HG02798 (cell line): Measurements from ENCODE around the gene EDEM2.
"Not testable (repeated sequence)": the region's sequence is repeated elsewhere in the genome, so short reads cannot be mapped to it uniquely, and the experiment has no call there.

Source experiments
- ATAC-seq: cut with Tn5 transposase; IDR thresholded peaks from one replicate; pipeline ENCODE4 v1.9.1; 2021; ENCODE audit warnings: mild to moderate bottlenecking; ENCODE audit not compliant: unreplicated experiment, poor library complexity

Gene EDEM2

DNA sequence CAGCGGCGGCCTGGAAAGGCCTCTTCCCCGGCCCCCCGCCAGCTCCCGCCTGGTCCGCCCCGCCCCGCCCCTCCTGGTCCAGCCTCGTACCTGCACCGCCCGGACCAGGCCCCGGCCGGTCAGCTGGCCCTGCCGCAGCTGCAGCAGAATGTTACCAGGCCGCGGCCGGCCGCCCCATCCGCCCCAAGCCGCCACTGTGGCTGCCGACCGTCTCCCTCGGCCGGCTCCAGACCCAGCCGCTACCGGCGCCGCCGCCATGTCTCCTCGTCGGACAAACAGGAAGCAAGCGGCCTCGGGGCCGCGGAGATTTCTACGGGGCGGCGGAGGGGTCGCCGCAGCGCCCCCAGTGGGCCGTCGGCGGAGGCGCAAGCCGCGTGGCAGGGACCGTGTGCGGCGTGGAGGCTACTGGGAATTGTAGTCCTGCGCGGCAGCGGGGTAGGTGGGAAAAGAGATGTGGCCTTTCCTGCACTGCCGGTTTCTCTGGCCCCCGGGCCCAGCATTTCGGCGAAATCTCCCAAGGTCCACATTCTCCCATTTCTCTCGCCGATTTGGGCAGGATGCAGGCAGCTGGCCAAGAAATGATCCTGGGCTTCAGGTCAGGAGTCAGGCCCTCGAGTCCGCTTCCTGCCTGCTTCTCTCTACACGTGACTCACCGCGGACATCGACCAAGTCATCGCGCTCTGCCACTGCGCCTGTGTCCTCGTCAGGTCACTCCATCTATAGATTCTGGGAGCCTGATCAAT is 54.4 kb downstream of the EDEM2 start, which contains the start of gene TRPC4AP:
TRPC4AP (minus strand) TSS at position 284 of the 743 bp plus-strand sequence; CDS start at position 258, 26 bp downstream.
- ATAC-seq: peak; percentile 97

DNA sequence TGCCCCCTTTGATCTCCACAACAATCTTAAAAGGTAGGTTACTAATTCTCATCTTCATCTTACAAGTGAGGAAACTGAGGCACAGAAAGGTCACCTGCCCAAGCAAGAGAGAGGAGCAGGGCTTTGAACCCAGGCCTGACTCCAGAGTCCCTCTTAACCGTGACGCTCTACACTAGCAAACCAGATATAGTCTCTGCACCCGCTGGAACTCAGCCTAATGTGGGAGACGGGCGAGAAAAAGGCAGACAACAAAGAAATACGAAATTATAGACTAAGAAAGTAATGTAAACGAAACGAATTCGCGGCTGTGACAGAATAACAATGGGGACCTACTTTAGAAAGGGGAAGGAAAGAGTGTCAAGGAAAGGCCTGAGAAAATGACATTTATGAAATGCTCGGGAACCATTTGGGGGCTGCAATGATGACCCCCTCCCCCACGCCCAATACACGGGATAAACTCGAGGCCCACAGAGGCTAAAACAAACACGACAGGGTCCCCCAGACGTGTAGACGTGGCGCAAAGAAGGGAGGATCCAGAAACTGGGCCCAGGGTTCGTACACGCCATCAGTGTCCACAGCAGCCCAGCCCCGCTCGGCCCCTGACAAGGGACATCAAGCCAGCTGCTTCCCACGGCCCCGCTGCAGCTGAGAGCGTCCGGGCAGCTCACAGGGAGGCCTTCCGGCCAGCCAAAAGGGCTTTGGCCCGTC is 55.2 kb downstream of the EDEM2 start:
- ATAC-seq: peak; percentile 22

DNA sequence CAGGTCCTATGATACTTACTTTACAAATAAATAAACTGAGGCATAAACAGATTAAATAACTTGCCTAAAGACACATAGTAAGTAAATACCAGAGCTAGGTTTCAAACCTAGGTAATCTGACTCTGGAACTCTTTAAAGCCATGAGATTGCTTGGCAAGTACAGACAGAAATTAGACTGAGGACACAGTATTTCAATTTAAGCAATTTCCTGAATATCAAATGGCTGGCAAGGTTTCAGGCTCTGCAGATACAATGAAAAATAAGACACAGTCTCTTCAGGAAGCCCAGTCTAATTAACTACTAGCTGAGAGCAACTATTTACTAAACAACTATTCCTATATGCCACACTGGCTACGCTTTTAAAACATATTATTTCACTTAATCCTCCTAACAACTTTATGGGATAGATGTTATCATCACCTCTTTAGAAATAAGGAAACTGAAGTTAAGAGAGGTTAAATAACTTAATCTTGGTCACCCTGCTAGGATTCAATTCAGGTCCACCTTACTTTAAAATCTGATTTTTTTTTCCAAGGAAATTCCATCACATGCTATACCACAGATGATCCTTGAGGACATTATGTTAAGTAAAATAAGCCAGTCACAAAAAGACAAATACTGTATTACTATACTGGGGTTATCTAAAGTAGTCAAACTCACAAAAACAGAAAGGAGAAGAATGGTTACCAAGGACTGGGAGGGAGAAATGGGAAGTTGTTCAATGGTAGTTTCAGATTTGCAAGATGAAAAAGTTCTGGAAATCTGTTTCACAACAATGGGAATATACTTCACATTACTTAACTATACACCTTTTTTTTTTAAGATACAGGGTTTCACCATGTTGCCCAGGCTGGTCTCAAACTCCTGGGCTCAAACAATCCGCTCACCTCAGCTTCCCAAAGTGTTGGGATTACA is 58.6 kb downstream of the EDEM2 start:
- ATAC-seq: no peak

DNA sequence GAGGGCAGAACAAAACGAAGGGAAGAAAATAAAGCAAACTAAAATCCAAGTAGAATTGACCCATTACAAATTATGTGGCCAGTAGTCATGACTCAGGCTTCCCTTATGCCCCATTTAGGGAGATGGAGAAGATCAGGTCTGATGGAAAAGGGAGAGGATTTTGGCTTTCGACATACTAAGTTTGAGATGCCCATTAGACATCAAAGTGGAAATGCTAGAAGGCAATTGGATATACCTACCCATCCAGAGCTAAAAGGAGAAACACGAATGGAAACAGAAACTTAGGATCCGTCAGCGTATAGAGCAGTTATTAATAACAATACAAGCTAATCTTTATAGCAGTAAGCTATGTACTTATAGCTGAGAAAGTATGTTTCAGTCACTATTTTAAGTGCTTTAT is 59.3 kb downstream of the EDEM2 start:
- ATAC-seq: no peak

DNA sequence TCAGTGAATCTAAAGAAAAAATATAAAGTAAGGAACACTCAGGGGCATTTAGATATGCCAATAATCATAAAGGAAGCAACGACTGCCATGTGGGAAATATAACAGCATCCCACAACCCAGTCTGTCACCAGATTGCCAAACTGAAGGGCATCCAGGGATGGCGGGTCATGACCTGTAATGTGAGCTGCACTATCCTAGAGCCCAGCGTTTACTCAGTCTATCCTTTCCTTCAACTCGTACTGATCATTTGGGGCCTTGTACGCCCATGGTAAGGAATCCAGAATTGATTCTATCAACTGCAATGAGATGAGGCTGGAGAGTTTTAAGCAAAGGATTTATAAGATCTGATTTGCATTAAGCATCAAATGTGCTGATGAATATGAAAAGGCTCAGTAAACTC is 59.8 kb downstream of the EDEM2 start:
- ATAC-seq: no peak

DNA sequence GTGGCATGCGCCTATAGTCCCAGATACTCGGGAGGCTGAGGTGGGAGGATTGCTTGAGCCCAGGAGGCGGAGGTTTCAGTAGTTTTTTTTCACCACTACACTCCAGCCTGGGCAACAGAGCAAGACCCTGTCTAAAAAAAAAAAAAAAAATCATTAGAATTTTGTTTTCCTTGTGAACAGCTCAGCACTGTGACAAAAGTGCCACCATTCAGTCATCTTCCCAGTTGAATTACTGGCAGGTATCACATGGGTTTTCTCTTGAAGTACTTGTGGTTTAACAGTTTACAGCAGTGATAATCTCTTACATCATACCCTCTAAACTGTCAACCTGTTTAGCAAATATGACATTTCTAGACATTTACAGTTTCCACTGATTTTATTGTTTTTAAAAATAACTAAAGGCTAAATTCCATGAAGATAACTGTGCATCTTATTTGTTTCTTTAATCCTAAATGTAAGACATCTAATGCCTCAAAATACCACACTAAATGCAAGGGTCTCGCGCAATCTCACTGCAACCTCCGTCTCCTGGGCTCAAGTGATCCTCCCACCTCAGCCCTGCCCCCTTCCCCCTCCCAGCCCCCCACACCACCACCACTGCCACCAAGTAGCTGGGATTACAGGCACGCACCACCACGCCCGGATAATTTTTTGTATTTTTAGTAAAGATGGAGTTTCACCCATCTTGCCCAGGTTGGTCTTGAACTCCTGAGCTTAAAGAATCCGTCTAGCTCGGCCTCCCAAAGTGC is 61.5 kb downstream of the EDEM2 start:
- ATAC-seq: no peak

- no peak for ATAC-seq
Observed at GRCh38 chr20:35084998-35085397, 62.1 kb downstream of the EDEM2 start.

DNA sequence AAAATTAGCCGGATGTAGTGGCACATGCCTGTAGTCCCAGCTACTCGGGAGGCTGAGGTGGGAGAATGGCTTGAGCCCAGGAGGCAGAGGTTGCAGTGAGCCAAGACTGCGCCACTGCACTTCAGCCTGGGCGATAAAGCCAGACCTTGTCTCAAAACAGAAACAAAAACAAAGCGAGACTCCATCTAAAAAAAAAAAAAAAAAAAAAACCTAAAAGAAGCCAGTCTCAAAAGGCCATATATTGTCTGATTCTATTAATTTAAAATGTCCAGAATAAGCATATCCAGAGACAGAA is 66.8 kb downstream of the EDEM2 start:
- not testable (repeated sequence) for ATAC-seq

DNA sequence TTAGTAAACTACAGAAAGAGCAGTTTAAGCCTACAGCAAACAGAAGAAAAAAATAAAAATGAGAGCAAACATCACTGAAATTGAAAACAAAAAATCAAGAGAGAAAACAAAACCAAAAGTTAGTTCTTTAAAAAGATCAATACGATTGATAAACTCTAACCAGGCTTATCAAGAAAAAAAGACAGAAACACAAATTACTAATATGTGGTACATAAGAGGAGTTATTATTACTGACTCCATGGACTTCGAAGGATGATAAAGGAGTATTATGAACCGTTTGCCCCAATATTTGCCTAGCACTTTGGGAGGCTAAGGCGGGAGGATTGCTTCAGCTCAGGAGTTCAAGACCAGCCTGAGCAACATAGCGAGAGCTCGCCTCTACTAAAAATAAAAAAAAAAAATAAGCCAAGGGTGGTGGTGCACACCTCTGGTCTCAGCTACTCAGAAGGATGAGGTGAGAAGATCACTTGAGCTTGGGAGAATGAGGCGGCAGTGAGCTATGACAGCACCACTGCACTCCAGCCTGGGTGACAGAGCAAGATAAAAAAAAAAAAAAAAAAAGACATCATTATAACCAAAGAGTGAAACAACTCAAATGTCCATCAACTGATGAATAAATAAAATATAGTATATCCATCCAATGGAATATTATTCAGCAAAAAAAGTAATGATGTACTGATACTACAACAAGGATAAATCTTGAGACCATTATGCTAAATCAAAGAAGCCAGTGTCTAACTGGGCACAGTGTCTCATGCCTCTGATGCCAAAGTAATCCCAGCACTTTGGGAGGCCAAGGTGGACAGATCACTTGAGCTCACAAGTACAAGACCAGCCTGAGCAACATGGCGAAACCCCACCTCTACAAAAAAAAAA is 67.4 kb downstream of the EDEM2 start:
- no peak for ATAC-seq

DNA sequence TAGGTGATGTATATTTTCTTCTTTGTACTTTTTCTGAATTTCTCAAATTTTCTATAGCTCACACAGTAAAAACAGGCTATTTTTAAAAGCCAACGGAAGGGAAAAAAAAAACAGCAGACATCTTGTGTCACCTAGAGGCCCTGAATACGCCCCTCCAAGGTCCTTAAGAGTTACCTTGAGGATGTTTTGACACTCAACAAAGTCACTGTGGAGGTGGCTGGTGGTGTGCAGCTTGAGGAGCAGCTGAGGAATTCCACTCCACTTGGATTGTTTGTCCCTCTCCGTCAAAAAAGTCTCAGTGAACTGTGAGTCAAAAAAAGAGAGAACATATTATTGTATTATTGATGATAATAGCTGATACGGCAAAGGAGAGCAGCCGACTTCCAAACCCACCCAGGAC is 69.3 kb downstream of the EDEM2 start:
- no peak for ATAC-seq

- ATAC-seq: no peak
Observed at GRCh38 chr20:35077341-35077740, 69.8 kb downstream of the EDEM2 start.

DNA sequence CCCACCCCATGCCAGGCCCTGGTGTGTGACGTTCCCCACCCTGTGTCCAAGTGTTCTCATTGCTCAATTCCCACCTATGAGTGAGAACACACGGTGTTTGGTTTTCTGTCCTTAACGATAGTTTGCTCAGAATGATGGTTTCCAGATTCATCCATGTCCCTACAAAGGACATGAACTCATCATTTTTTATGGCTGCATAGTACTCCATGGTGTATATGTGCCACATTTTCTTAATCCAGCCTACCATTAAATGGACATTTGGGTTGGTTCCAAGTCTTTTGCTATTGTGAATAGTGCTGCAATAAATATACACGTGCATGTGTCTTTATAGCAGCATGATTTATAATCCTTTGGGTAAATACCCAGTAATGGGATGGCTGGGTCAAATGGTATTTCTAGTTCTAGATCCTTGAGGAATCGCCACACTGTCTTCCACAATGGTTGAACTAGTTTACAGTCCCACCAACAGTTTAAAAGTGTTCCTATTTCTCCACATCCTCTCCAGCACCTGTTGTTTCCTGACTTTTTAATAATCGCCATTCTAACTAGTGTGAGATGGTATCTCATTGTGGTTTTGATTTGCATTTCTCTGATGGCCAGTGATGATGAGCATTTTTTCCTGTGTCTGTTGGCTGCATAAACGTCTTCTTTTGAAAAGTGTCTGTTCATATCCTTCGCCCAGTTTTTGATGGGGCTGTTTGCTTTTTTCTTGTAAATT is 75.5 kb downstream of the EDEM2 start:
- ATAC-seq: not testable (repeated sequence)

GRCh38 chr20:35066194-35066593 is 80.9 kb downstream of the EDEM2 start:
- no peak for ATAC-seq
